ENCODE results near the gene RMI1. TPM values are rescaled to one million over a fixed set of nuclear protein-coding genes. Genes with fewer than 3 reads are reported as not detected.

The RMI1 gene
- total RNA-seq, 1 donor from 2014 or later = 11.6 TPM

GRCh38 chr9:83969602-83970001, 11.0 kb upstream of the RMI1 start:
- DNase-seq (ENCODE audit: low read depth) = no peak

DNA sequence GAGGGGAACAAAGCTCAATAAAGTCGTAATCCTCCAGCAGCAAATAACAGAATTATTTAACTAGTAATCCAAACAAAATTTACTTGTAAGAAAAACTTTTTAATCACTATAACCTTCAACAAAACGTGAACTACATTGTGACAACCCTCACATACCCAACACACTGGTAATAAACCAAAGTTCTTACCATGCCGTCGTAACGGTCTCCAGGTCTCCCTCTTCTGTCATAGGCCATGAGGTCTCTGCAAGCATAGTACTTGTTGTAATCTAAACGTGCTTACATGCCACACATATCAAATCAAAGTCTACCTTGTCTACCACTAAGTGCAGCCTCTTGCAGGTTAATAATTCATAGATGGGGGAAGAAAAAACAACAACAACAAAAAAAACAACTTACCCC, 9.1 kb upstream of the RMI1 start:
- DNase-seq (ENCODE audit: low read depth) = no peak

DNA sequence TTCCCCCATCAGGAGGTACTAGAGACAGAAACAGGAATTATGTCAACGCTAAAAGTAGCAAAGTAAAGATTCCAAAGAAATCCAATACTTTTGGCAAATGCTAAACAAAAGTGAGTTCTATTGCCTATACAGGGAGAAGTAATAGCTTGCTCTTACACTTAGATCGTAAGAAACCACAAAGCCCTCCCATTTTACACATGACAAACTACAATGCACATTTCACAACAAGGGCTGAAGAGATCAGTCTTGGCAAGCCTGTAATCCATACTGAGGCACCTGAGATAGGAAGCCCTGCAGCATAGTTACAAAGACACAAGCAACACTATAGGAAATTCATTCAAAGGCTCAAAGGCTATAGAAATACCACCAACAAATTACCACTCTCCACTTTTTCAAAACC, 8.3 kb upstream of the RMI1 start:
- DNase-seq (ENCODE audit: low read depth) = peak; percentile 55

DNA sequence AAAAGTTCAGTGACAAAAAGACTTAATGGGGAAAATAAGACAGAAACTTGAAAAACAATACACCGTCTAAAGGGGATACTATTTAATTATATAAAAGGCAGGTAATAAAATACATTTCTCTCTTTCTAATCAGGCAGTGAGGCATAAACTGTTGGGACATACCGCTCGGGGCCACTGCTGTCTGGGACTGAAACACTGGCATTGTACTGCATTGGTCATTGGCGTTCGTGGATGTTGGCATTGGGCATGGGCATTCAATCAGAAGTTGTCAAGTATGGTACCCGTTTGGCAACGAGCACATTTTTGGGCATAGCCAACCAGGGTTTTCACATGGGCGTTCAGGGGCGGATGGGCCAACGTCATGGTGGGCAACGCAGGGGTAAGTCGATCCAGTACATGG, 5.3 kb upstream of the RMI1 start:
- DNase-seq (ENCODE audit: low read depth) = no peak

- no peak for DNase-seq (ENCODE audit: low read depth)
These were observed 4.2 kb upstream of the RMI1 start for GRCh38 chr9:83976372-83976771.

- no peak for DNase-seq (ENCODE audit: low read depth)
These were observed 3.4 kb upstream of the RMI1 start for GRCh38 chr9:83977196-83977595.

DNA sequence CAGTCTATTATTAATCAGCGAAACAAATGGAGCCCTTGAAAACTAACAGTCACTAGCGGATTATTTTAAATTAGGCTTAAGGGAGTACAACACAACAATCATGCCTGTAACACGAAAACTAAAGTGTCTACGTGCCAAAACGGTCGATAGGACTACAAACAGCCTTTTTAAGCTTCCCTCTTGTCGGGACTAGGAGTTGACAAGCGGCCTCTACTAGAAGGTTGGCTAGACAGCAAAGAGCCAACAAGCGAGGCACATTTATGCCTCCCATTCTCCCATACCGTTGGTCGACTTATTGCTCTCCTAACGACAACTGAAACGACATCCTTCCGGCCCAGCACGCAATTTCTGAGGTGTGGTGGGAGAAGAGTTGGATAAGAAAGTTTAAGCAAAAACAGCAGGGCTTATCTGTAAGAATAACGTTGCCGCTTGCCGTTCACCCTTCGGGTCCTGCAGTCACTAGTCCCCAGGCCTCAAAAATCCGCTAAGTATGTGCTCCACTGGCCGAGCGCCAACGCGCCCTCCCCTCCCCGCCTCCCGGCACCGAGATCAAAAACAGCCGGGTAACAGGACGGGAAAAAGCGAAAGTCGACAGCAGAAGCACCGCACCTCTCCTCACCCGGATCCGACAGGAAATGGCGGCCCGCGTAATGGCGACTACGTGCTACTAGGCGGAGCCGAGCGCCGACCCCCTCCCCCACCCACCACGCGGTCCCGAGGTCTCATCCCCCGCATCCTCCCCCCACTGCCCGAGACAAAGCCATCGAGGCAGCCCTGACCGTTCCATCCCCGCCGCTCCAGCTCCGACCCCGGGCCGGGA, 1.4 kb upstream of the RMI1 start:
- DNase-seq (ENCODE audit: low read depth) = peak; percentile 46

- DNase-seq (ENCODE audit: low read depth) = peak; percentile 83
These were observed 702 bp upstream of the RMI1 start, which contains the start of gene HNRNPK for GRCh38 chr9:83979812-83980394. TSS of gene HNRNPK (minus strand) at chr9:83980215. CDS start at chr9:83978252, 1,963 bp downstream.

DNA sequence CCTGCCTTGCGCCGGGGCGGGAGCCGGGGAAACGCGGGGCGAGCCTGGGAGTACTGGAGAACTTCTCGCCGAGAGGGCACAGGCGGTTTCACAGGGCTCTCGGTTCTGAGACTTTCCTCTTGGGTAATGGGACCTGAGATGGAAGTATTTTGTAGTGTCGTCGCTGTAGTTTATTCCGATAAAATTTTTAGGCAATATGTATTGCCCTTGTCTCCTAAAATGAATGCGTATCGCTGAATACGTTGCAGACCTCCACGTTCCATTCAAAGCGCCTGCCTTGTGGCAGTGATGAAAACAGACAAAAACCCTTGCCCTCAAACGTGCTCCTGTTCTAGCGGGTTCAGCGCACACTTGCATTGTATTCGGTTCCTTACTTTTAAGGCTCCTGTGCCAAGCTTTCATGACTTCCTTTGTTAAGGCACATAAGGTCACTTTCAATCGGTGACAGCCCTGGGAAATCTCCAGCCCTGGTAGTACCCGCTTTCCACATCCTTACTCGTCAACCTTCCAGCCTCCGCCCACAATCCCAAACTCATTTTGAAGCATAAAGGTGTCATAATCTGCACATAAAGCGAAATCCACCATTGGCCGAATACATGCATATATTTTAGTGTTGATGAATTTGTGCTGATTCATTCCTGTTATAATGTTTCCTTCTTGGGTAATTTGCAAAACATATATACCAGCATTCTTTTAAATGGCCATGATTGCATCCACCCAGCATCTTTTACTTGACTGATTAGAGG, 694 bp downstream of the RMI1 start:
- no peak for DNase-seq (ENCODE audit: low read depth)

- no peak for DNase-seq (ENCODE audit: low read depth)
These were observed 5.6 kb downstream of the RMI1 start for GRCh38 chr9:83986195-83986594.

DNA sequence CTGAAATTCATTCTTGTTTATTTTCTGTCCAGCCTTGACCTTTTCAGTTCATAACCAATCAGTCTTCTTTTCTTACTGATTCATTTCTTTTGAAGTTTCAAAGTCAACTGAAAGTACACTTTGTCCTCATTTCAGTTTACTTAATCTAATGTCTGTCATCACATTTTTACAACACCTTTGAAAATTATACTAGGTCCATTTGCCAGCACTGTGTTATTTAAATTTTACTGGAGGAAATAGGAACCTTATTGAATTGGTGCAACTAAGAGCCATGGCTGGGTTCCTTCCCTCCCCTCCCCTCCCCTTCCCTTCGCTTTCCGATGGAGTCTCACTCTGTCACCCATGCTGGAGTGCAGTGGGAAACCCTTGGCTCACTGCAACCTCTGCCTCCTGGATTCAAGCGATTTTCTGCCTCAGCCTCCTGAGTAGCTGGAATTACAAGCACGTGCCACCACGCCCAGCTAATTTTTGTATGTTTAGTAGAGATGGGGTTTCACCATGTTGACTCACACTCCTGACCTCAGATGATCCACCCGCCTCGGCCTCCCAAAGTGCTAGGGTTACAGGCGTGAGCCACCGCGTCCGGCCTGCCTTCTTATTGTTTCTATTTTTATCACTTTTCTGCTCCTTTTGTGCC, 6.3 kb downstream of the RMI1 start:
- DNase-seq (ENCODE audit: low read depth) = peak; percentile 59

DNA sequence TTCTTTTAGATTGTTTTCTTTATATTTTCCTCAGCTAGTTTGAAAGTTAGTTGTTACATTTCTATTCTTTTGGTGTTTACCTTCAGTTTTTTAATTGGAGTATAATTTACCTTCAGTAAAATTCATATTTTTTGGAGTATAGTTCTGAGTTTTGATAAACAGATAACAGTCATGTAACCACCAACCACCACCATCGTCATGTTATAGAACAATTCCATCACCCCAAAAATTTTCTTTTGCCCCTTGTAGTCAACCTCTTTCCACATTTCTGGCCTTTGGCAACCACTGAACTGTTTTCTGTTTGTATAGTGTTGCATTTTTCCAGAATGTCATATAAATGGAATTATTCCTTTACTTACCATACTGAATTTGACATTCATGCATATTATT, 6.8 kb downstream of the RMI1 start:
- DNase-seq (ENCODE audit: low read depth) = no peak

DNA sequence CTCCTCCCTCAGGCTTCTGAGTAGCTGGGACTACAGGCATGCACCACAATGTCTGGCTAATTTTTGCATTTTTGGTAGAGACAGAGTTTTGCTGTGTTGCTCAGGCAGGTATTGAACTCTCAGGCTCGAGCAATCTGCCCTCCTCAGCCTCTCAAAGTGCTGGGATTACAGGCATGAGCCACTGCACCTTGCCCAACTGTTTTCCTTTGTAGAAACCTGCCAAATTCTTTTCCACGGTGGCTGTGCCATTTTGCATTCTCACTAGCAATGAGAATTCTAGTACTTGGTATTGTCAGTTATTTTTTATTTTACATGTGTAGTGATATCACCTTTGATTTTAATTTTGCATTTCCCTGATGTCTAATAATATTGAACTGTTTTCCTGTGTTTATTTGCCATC, 7.8 kb downstream of the RMI1 start:
- DNase-seq (ENCODE audit: low read depth) = no peak

- DNase-seq (ENCODE audit: low read depth) = no peak
These were observed 10.8 kb downstream of the RMI1 start for GRCh38 chr9:83991355-83991754.

- DNase-seq (ENCODE audit: low read depth) = peak; percentile 61
These were observed 11.8 kb downstream of the RMI1 start for GRCh38 chr9:83992407-83992806.

DNA sequence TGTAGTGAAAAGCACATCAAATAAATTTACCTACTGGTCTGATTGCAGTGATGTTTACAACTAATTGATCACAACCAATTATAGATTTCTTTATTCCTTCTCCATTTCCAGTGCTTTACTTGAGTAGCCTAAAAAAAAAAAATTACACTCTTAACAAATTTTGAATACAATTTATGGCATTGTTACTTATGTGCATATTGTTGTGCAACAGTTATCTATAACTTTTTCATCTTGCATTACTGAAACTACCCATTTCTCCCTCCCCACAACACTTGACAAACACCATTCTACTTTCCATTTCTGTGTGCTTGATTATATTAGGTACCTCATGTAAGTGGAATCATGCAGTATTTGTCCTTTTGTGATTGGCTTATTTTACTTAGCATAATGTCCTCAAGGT, 12.3 kb downstream of the RMI1 start:
- DNase-seq (ENCODE audit: low read depth) = no peak

DNA sequence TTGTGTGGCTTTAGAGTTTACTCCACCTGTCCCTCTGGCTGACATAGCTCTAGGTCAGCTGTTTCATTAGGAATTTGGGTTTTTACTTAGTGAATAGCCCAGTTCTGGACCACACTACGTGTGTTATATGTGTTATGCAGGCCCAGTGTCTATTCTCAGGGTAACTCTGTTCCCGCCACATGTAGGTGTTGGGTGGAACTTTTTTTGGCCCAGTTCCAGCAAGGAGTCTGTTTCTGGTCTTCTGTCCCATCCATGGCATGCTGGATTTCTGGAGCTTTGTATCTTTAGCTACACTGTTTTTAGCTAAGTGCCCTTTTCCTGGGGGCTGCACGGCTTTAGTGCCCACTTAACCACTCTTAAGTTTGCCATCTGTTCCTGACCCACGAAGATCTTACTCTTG, 15.5 kb downstream of the RMI1 start:
- DNase-seq (ENCODE audit: low read depth) = no peak

DNA sequence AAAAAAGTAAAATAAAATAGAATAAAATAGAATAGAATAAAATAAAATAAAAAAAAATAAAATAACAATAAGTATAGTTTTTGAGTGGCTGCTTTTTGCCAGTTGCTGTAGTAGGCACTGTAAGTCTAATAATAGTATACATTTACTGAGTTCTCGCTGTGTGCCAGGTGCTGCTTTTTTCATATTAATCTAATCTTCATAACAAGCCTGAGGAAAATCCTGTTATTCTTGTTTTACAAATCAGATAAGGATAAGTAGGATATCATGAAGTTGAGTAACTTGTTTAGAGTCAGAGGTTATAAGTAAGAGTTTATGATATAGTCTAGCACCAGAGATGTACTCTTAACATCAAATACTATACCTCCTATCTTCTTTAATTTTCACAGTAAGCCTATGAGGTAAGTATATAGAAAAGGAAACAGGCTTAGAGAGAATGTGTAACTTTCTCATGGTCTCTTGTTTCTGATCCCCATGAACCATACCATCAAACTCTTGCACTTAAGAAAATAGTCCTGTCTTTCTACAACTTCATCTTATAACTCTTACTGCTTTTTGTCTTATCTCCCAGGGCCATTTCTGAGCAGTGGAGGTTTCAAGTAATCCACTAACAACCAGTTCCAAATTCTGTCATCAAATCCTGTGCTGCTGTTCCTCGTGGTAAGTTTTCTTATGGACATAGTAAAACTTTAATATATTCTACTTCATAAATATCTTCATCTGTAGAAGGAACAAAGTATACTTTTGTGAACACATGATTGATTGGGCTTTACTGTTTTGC, 18.7 kb downstream of the RMI1 start:
- no peak for DNase-seq (ENCODE audit: low read depth)

DNA sequence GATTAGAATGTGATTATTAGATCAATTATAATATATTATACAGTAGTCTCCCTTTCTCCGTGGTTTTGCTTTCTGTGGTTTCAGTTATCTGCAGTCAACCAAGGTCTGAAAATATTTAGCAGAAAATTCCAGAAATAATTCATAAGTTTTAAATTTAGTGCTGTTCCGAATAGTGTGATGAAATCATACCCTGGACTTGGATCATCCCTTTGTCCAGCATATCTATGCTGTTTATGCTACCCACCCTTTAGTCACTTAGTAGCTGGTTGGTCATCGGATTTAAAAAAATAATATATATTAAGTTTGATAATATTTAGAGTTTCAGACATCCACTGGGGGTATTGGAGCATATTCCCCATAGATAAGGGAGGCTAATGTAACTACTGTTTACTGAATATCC, 19.6 kb downstream of the RMI1 start:
- no peak for DNase-seq (ENCODE audit: low read depth)

DNA sequence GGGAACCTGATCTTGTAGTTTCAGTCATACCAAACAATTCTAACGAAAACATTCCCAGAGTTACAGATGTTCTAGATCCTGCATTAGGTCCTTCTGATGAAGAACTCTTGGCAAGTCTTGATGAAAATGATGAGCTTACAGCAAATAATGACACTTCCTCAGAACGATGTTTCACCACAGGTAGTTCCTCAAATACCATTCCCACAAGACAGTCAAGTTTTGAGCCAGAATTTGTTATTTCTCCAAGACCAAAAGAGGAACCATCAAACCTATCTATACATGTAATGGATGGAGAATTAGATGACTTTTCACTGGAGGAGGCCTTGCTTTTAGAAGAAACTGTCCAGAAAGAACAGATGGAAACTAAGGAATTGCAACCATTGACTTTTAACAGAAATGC, 21.0 kb downstream of the RMI1 start:
- no peak for DNase-seq (ENCODE audit: low read depth)

GRCh38 chr9:84002344-84002743, 21.7 kb downstream of the RMI1 start:
- DNase-seq (ENCODE audit: low read depth) = peak; percentile 62

- DNase-seq (ENCODE audit: low read depth) = no peak
These were observed 22.6 kb downstream of the RMI1 start for GRCh38 chr9:84003246-84003645.
